Pancreas (tissue), 10 donors: ENCODE results near the gene REG4. TPM values are rescaled to one million over a fixed set of nuclear protein-coding genes. Genes with fewer than 3 reads are reported as not detected.
"Not testable (repeated sequence)": the region's sequence is repeated elsewhere in the genome, so short reads cannot be mapped to it uniquely, and the experiment has no call there.

Source experiments
- ATAC-seq, 4 donors: fragments of 200-7000 bp; cut with Tn5 transposase; one replicate each; pipeline versions ENCODE4 v1.8.0 to v1.9.1; 2020; ENCODE audit warnings: mild to moderate bottlenecking in 4 of 4, moderate library complexity in 4 of 4
- DNase-seq, 6 donors: peaks; one replicate each; pipeline ENCODE4 v3.0.0-alpha.2; 2020
- FAIRE-seq: peaks from 2 replicates; lab custom pipeline; 2012; peaks lifted over from hg19 to GRCh38; lab: Jason Lieb, UNC
- H3K27ac ChIP-seq, 4 donors: fragments of 200-600 bp; sonication (generic); 1 replicate in 3 of 4; 2 replicates in 1 of 4; pipeline versions ENCODE4 v1.5.0 to v1.8.0; 2020
- H3K27me3 ChIP-seq, 4 donors: fragments of 200-600 bp; one replicate each; pipeline ENCODE4 v1.8.0; 2021
- H3K36me3 ChIP-seq, 3 donors: fragments of 200-600 bp; sonication (generic) in 1 of 3; one replicate each; pipeline versions ENCODE4 v1.5.0 to v1.8.0; 2020 to 2021
- H3K4me1 ChIP-seq, 3 donors: fragments of 200-600 bp; one replicate each; pipeline ENCODE4 v1.8.0; 2021
- H3K4me3 ChIP-seq, 4 donors: fragments of 200-600 bp; sonication (generic) in 2 of 4; one replicate each; pipeline versions ENCODE4 v1.5.0 to v1.8.0; 2020 to 2021
- H3K9me3 ChIP-seq, 4 donors: fragments of 200-600 bp; one replicate each; pipeline ENCODE4 v1.8.0; 2021
- CTCF ChIP-seq, 4 donors: fragments of 200-600 bp; sonication (generic) in 3 of 4; IDR thresholded peaks; one replicate each; pipeline versions ENCODE4 v1.5.0 to v1.8.0; 2021; ENCODE audit warnings: antibody characterized with exemption in 4 of 4
- WGBS, 2 donors: extraction: QIAGEN DNeasy Blood & Tissue Kit; methylation state at CpG; one replicate each; pipeline ENCODE4 v1.1.7; 2013; 5-methylcytosine and 5-hydroxymethylcytosine counted together
- intact Hi-C, 3 donors: fragments of 100-400 bp; cut with DNase I; formaldehyde crosslinking; loops; one replicate each; pipeline versions ENCODE4 v1.11.1 to v1.14.2; 2022
- polyA plus RNA-seq, 2 donors: library from polyadenylated mRNA; stranded (reverse); fragments of 200-250 nt; gene quantifications; one replicate each; pipeline ENCODE4 v1.2.3, GENCODE V29; 2013
- total RNA-seq, 6 donors: library from RNA; stranded (reverse); fragmentation: NEBNext Ultra II Directional in 4 of 6; extraction: Animal tissue kit (Norgen Biotek cat#: 25700) in 4 of 6; gene quantifications; one replicate each; pipeline versions ENCODE4 v1.2.1 to v1.2.4, GENCODE V29; 2021 to 2023
- donor health status: healthy with polysubstance abuse.
- donor health status: DM: no; HTN: no; CAD: no; lungs with moderate emphysema.
- donor health status: DM: no; HTN: no; CAD: no.
- donor health status: control.
- donor health status: control.
- donor health status: Bipolar disorder and iron deficiency.
- donor health status: DM: yes; HTN: yes; CAD: no.
- donor health status: DM: no; HTN: no; CAD: no.
- donor health status: DM: no; HTN: no; CAD: no.
- donor health status: DM: yes; HTN: yes; CAD: no.

REG4 gene
- 10 to 100 TPM in 5 of 6 donors, 1 to 10 TPM in 1; 9.6 to 27.1 (median 22.6) TPM for total RNA-seq
- polyA plus RNA-seq, result 10 to 100 TPM in 1 of 2 donors, 1 to 10 TPM in 1; 9.4 to 32.3 TPM

GRCh38 chr1:119811387-119811786, at the start of gene REG4:
Gene REG4 (minus strand): TSS chr1:119811460. CDS start chr1:119808769, 2,691 bp downstream.
- Histone ChIP-seq H3K27ac (no peak within 1 kb of the TSS), H3K4me3 (no peak within 1 kb of the TSS)
- intact Hi-C loops, result no loop called here

GRCh38 chr1:119859647-119860046, 48.4 kb upstream of the REG4 start:
- DNase-seq, result no peak
- Histone ChIP-seq H3K36me3 (no peaks in the 10 kb centered on the region), H3K4me1 (no peaks in the 10 kb centered on the region), H3K4me3 (no peak overlapping the region), H3K9me3 (no peaks in the 10 kb centered on the region), H3K27ac (no peak overlapping the region), H3K27me3 (no peaks in the 10 kb centered on the region)
- intact Hi-C loops, result no loop called here
- TF ChIP-seq CTCF (IDR thresholded peaks at IDR 0.05), result no peak
- no peak for FAIRE-seq
- 59 to 68% methylated on average over 4 of the region's 4 CpGs for WGBS, 2 donors
- no peak for ATAC-seq

More at GRCh38 chr1:119811387-119811786, at the start of gene REG4:
- TF ChIP-seq CTCF (IDR thresholded peaks at IDR 0.05), result no peak
- WGBS, 2 donors, result 74 to 76% methylated on average over 7 of the region's 7 CpGs
- no peaks in the 10 kb centered on the region for H3K4me1 ChIP-seq
- ATAC-seq (no peak), DNase-seq (no peak), FAIRE-seq (no peak)
- no peaks in the 10 kb centered on the region for H3K27me3 ChIP-seq
- H3K9me3 ChIP-seq, result no peaks in the 10 kb centered on the region
- no peaks in the 10 kb centered on the region for H3K36me3 ChIP-seq

GRCh38 chr1:119858556-119859214, 47.4 kb upstream of the REG4 start:
- 81 to 86% methylated on average over 4 of the region's 4 CpGs for WGBS, 2 donors

GRCh38 chr1:119858126-119858525, 46.9 kb upstream of the REG4 start:
- no peak for FAIRE-seq
- no peaks in the 10 kb centered on the region for H3K4me1 ChIP-seq
- ATAC-seq, result no peak
- H3K9me3 ChIP-seq, result no peaks in the 10 kb centered on the region
- intact Hi-C loops, result no loop called here
- no peaks in the 10 kb centered on the region for H3K36me3 ChIP-seq
- WGBS, 2 donors, result 67 to 71% methylated on average over 2 of the region's 2 CpGs
- no peak for TF ChIP-seq CTCF (IDR thresholded peaks at IDR 0.05)
- no peak overlapping the region for H3K4me3 ChIP-seq
- H3K27me3 ChIP-seq, result no peaks in the 10 kb centered on the region
- DNase-seq, result no peak
- no peak overlapping the region for H3K27ac ChIP-seq

More at GRCh38 chr1:119858556-119859214, 47.4 kb upstream of the REG4 start:
- intact Hi-C loops, H3K4me3 ChIP-seq, H3K9me3 ChIP-seq, ATAC-seq, DNase-seq, H3K36me3 ChIP-seq, FAIRE-seq, H3K4me1 ChIP-seq, H3K27ac ChIP-seq, H3K27me3 ChIP-seq: not testable (repeated sequence)

GRCh38 chr1:119853155-119853554, 41.9 kb upstream of the REG4 start:
- no peak for ATAC-seq
- no peaks in the 10 kb centered on the region for H3K9me3 ChIP-seq
- no peak overlapping the region for H3K4me3 ChIP-seq
- H3K27ac ChIP-seq, result no peak overlapping the region
- H3K27me3 ChIP-seq, result peaks cover 0 to 3% (median 0%) of the 10 kb centered on the region in 4 donors
- H3K4me1 ChIP-seq, result no peaks in the 10 kb centered on the region
- no peak for TF ChIP-seq CTCF (IDR thresholded peaks at IDR 0.05)
- no peaks in the 10 kb centered on the region for H3K36me3 ChIP-seq
- intact Hi-C loops, result no loop called here
- WGBS, 2 donors, result 93 to 96% methylated on average over 23 of the region's 23 CpGs
- no peak for DNase-seq
- no peak for FAIRE-seq

GRCh38 chr1:119844206-119844605, 32.9 kb upstream of the REG4 start:
- intact Hi-C loops, H3K27me3 ChIP-seq, H3K4me1 ChIP-seq, H3K9me3 ChIP-seq, FAIRE-seq, H3K36me3 ChIP-seq, DNase-seq, H3K4me3 ChIP-seq, ATAC-seq, H3K27ac ChIP-seq: not testable (repeated sequence)
- WGBS, 2 donors, result 53 to 64% methylated on average over 6 of the region's 6 CpGs
